Loucy (cell line): ENCODE measurements around the gene TMEM234.

Source experiments
- H2AFZ ChIP-seq: fragments of 200-600 bp; sonication (generic); 2 replicates; pipeline ENCODE4 v1.6.0; 2016; ENCODE audit warnings: antibody characterized with exemption, mild to moderate bottlenecking, low read length, moderate library complexity
- H3F3A ChIP-seq: fragments of 200-600 bp; 2 replicates; pipeline ENCODE4 v1.6.0; 2016; ENCODE audit warnings: antibody characterized with exemption, low read depth, mild to moderate bottlenecking
- H3K27me3 ChIP-seq: fragments of 200-600 bp; sonication (generic); 2 replicates; pipeline ENCODE4 v1.6.1; 2014; ENCODE audit warnings: low read length, mild to moderate bottlenecking; ENCODE audit not compliant: insufficient read depth, poor library complexity, severe bottlenecking
- H3K36me3 ChIP-seq: fragments of 200-600 bp; sonication (generic); 2 replicates; pipeline ENCODE4 v1.6.1; 2016; ENCODE audit warnings: low read length; ENCODE audit not compliant: insufficient read depth
- H3K4me1 ChIP-seq: fragments of 200-600 bp; sonication (generic); 2 replicates; pipeline ENCODE4 v1.5.1; 2014; ENCODE audit warnings: low read length, mild to moderate bottlenecking; ENCODE audit not compliant: insufficient read depth, poor library complexity, severe bottlenecking
- H3K4me2 ChIP-seq: fragments of 200-600 bp; sonication (generic); 2 replicates; pipeline ENCODE4 v1.6.0; 2014; ENCODE audit warnings: antibody characterized with exemption, low read length, low read depth, mild to moderate bottlenecking; ENCODE audit not compliant: poor library complexity, severe bottlenecking
- H3K4me3 ChIP-seq: fragments of 200-600 bp; sonication (generic); 2 replicates; pipeline ENCODE4 v1.5.1; 2014; ENCODE audit warnings: low read length, mild to moderate bottlenecking, mixed read lengths; ENCODE audit not compliant: poor library complexity, severe bottlenecking
- H3K79me2 ChIP-seq: fragments of 200-600 bp; sonication (generic); 2 replicates; pipeline ENCODE4 v1.6.1; 2014; ENCODE audit warnings: low read length; ENCODE audit not compliant: insufficient read depth
- H3K9ac ChIP-seq: fragments of 200-600 bp; sonication (generic); 2 replicates; pipeline ENCODE4 v1.6.0; 2014; ENCODE audit warnings: mild to moderate bottlenecking, low read depth, low read length, moderate library complexity; ENCODE audit not compliant: poor library complexity, severe bottlenecking
- H3K9me2 ChIP-seq: fragments of 200-600 bp; sonication (generic); replicated peaks from 2 replicates; pipeline ENCODE4 v1.6.1; 2016; ENCODE audit warnings: low read depth, low read length, mixed read lengths
- H3K9me3 ChIP-seq: fragments of 200-600 bp; sonication (generic); 2 replicates; pipeline ENCODE4 v1.6.1; 2014; ENCODE audit warnings: mild to moderate bottlenecking, antibody characterized with exemption, low read length, low read depth; ENCODE audit not compliant: insufficient read depth
- H4K20me1 ChIP-seq: fragments of 200-600 bp; sonication (generic); 2 replicates; pipeline ENCODE4 v1.6.0; 2014; ENCODE audit warnings: antibody characterized with exemption, low read length, mild to moderate bottlenecking; ENCODE audit not compliant: insufficient read depth, poor library complexity, severe bottlenecking
- EZH2phosphoT487 ChIP-seq: fragments of 200-600 bp; IDR thresholded peaks from 2 replicates; pipeline ENCODE4 v1.6.1; 2018; ENCODE audit warnings: antibody characterized with exemption, mild to moderate bottlenecking, moderate library complexity, borderline replicate concordance
- TF ChIP-seq, protein P1 (sequence below): fragments of 200-600 bp; sonication (generic); conservative IDR thresholded peaks from 2 replicates; pipeline ENCODE4 v1.5.1; 2014; ENCODE audit warnings: mild to moderate bottlenecking, antibody characterized with exemption, low read length

TMEM234 gene

DNA sequence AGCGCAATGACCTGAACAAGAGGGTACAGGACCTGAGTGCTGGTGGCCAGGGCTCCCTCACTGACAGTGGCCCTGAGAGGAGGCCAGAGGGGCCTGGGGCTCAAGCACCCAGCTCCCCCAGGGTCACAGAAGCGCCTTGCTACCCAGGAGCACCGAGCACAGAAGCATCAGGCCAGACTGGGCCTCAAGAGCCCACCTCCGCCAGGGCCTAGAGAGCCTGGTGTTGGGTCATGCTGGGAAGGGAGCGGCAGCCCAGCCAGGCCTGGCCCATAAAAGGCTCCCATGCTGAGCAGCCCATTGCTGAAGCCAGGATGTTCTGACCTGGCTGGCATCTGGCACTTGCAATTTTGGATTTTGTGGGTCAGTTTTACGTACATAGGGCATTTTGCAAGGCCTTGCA lies 27.2 kb downstream of the TMEM234 start:
- no peak overlapping the region for H2AFZ ChIP-seq
- no peak for TF ChIP-seq EZH2phosphoT487
- TF ChIP-seq, protein P1, sequence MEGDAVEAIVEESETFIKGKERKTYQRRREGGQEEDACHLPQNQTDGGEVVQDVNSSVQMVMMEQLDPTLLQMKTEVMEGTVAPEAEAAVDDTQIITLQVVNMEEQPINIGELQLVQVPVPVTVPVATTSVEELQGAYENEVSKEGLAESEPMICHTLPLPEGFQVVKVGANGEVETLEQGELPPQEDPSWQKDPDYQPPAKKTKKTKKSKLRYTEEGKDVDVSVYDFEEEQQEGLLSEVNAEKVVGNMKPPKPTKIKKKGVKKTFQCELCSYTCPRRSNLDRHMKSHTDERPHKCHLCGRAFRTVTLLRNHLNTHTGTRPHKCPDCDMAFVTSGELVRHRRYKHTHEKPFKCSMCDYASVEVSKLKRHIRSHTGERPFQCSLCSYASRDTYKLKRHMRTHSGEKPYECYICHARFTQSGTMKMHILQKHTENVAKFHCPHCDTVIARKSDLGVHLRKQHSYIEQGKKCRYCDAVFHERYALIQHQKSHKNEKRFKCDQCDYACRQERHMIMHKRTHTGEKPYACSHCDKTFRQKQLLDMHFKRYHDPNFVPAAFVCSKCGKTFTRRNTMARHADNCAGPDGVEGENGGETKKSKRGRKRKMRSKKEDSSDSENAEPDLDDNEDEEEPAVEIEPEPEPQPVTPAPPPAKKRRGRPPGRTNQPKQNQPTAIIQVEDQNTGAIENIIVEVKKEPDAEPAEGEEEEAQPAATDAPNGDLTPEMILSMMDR, result no peak
- no peak overlapping the region for H3K4me2 ChIP-seq
- H3K36me3 ChIP-seq, result peaks cover 66% of the 10 kb centered on the region; the same call in 1 of the 2 replicates
- H4K20me1 ChIP-seq, result peaks cover 68% of the 10 kb centered on the region
- H3K9ac ChIP-seq, result no peak overlapping the region
- peaks cover 31% of the 10 kb centered on the region for H3K4me1 ChIP-seq
- no peak overlapping the region for H3K4me3 ChIP-seq
- peaks cover 1% of the 10 kb centered on the region; the same call in 1 of the 2 replicates for H3K79me2 ChIP-seq
- peaks cover 7% of the 10 kb centered on the region; the same call in 1 of the 2 replicates for H3F3A ChIP-seq
- H3K9me3 ChIP-seq, result no peaks in the 10 kb centered on the region
- H3K27me3 ChIP-seq, result no peaks in the 10 kb centered on the region
- no peaks in the 10 kb centered on the region for H3K9me2 ChIP-seq

DNA sequence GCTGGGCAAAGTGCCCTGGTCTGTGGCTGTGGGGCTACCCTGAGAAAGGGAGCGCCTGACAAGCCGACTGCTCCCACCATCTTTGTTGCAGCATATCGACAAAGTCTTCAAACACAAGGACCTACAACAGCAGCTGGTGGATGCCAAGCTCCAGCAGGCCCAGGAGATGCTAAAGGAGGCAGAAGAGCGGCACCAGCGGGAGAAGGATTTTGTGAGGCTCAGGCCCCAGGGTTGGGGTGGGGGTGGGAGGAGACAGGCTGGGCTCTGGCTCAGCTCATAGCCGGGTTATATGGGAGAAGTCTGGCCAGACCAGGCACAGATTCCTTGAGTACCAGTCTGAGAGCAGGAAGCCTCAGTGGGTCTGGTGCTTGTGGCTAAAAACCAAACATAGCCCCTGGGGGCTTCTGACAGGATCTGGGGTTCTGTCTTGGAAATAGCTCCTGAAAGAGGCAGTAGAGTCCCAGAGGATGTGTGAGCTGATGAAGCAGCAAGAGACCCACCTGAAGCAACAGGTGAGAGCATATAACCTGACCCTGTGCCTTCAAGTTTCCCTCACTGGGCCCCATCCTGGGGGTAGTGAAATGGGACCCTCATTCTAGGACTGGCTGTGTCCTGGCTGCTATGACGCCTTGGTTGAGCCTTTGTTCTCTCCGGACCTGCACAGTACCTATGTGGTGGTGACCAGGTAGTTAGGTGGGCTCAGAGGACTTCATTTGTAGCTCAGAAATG lies 29.8 kb downstream of the TMEM234 start:
- H3K9me2 ChIP-seq, result no peaks in the 10 kb centered on the region
- H3K4me3 ChIP-seq, result no peak overlapping the region
- no peak overlapping the region for H3K9ac ChIP-seq
- peaks cover 27% of the 10 kb centered on the region for H3K4me1 ChIP-seq
- no peak overlapping the region for H2AFZ ChIP-seq
- TF ChIP-seq, protein P1, result no peak
- no peak for TF ChIP-seq EZH2phosphoT487
- H4K20me1 ChIP-seq, result peaks cover 68% of the 10 kb centered on the region
- H3K9me3 ChIP-seq, result no peaks in the 10 kb centered on the region
- H3F3A ChIP-seq, result peaks cover 7% of the 10 kb centered on the region; the same call in 1 of the 2 replicates
- peaks cover 25% of the 10 kb centered on the region for H3K79me2 ChIP-seq
- H3K4me2 ChIP-seq, result no peak overlapping the region
- H3K27me3 ChIP-seq, result no peaks in the 10 kb centered on the region
- peaks cover 92% of the 10 kb centered on the region; the same call in 1 of the 2 replicates for H3K36me3 ChIP-seq

DNA sequence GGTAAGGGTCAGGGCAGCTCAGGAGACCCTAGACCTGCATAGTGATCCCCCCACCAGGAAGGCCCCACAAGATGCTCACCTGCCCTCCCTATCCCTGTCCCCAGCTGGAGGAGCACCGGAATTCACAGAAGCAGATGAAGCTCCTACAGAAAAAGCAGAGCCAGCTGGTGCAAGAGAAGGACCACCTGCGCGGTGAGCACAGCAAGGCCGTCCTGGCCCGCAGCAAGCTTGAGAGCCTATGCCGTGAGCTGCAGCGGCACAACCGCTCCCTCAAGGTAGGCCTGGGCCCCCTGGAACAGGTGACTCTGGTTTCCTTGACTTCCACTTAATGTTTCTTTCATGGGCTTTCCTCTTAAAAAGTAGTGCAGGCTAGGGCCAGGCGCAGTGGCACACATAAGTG lies 34.3 kb downstream of the TMEM234 start:
- Histone ChIP-seq H3K79me2 (peaks cover 64% of the 10 kb centered on the region), H3K27me3 (no peaks in the 10 kb centered on the region), H2AFZ (no peak overlapping the region), H3F3A (no peaks in the 10 kb centered on the region), H3K36me3 (peaks cover 73% of the 10 kb centered on the region; the same call in 1 of the 2 replicates), H3K9ac (no peak overlapping the region), H3K4me3 (no peak overlapping the region), H3K9me3 (no peaks in the 10 kb centered on the region), H4K20me1 (peaks cover 63% of the 10 kb centered on the region), H3K9me2 (no peaks in the 10 kb centered on the region), H3K4me1 (peaks cover 32% of the 10 kb centered on the region), H3K4me2 (peak overlapping the region; percentile 72)
- TF ChIP-seq, protein P1, result no peak
- no peak for TF ChIP-seq EZH2phosphoT487
